Esophagus muscularis mucosa (tissue), 4 donors: ENCODE measurements around the gene MEOX2.

Source experiments
- EP300 ChIP-seq: sonication (generic); formaldehyde crosslinking; IDR thresholded peaks from one replicate; pipeline ENCODE4 v1.6.1; 2017; ENCODE audit warnings: antibody characterized with exemption
- POLR2A ChIP-seq: fragments of 450-650 bp; IDR thresholded peaks from one replicate; pipeline ENCODE4 v1.6.1; 2017; ENCODE audit warnings: antibody characterized with exemption, moderate library complexity, mild to moderate bottlenecking, low read depth
- POLR2AphosphoS5 ChIP-seq, 2 donors: sonication (generic); formaldehyde crosslinking; IDR thresholded peaks; one replicate each; pipeline ENCODE4 v1.6.1; 2017; ENCODE audit warnings: antibody characterized with exemption in 2 of 2
- TF ChIP-seq, protein P1 (sequence below), 3 experiments: fragments of 200-600 bp in 2 of 3; fragments of 450-650 bp in 1 of 3; sonication (generic) in 2 of 3; IDR thresholded peaks; one replicate each; pipeline ENCODE4 v1.5.1; 2017 to 2019; ENCODE audit warnings: antibody characterized with exemption in 3 of 3, mild to moderate bottlenecking in 2 of 3, moderate library complexity in 1 of 3

DNA sequence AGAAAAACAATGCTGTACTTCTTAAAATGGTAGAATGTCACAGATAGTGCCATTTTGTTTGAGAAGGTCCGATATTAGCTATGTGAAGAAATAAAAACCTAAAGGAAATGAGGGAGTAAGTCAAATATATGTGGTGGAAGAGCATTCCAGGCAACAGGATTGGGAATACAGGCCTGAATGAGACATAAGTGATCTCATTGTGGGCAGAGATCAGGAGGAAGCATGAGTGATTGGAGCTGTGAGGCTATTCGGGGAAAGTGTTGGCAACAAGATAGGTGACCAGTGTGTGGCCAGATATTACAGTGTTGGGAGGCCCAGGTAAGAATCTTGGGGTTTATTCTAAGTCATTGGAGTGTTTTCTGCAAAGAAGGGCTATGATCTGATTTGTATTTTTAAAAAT lies 83.4 kb downstream of the MEOX2 start:
- TF ChIP-seq EP300 (no peak), POLR2A (no peak), POLR2AphosphoS5 (IDR thresholded peaks at IDR 0.05) (no peak)
- TF ChIP-seq, protein P1, sequence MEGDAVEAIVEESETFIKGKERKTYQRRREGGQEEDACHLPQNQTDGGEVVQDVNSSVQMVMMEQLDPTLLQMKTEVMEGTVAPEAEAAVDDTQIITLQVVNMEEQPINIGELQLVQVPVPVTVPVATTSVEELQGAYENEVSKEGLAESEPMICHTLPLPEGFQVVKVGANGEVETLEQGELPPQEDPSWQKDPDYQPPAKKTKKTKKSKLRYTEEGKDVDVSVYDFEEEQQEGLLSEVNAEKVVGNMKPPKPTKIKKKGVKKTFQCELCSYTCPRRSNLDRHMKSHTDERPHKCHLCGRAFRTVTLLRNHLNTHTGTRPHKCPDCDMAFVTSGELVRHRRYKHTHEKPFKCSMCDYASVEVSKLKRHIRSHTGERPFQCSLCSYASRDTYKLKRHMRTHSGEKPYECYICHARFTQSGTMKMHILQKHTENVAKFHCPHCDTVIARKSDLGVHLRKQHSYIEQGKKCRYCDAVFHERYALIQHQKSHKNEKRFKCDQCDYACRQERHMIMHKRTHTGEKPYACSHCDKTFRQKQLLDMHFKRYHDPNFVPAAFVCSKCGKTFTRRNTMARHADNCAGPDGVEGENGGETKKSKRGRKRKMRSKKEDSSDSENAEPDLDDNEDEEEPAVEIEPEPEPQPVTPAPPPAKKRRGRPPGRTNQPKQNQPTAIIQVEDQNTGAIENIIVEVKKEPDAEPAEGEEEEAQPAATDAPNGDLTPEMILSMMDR (IDR thresholded peaks at IDR 0.05) = no peak
